H9 (cell line): Measurements from ENCODE around the gene TSPAN9. TPM values are rescaled to one million over a fixed set of nuclear protein-coding genes. Genes with fewer than 3 reads are reported as not detected.
A peak's percentile ranks its signal among the peaks of the same experiment; 100 is the strongest.

Experiments used
- DNase-seq: peaks from one replicate; pipeline ENCODE4 v3.0.0-alpha.2; 2017
- H2AFZ ChIP-seq: one replicate; pipeline ENCODE4 v1.6.1; 2013; ENCODE audit warnings: mild to moderate bottlenecking, low read length, control low read depth, moderate library complexity
- H2AK5ac ChIP-seq: 2 replicates; pipeline ENCODE4 v1.6.1; 2013; ENCODE audit warnings: low read length, control low read depth, mixed read lengths; ENCODE audit not compliant: insufficient read length
- H2BK120ac ChIP-seq: one replicate; pipeline ENCODE4 v1.6.1; 2013; ENCODE audit warnings: low read depth, mild to moderate bottlenecking, low read length, control low read depth, inconsistent platforms; ENCODE audit not compliant: poor library complexity, severe bottlenecking
- H2BK12ac ChIP-seq: 2 replicates; pipeline ENCODE4 v1.6.1; 2013; ENCODE audit warnings: low read length, control low read depth, mixed read lengths, low read depth; ENCODE audit not compliant: insufficient read length
- H2BK15ac ChIP-seq: 2 replicates; pipeline ENCODE4 v1.6.1; 2013; ENCODE audit warnings: low read depth, low read length, control low read depth
- H2BK20ac ChIP-seq: one replicate; pipeline ENCODE4 v1.6.1; 2013; ENCODE audit warnings: low read depth, mild to moderate bottlenecking, low read length, control low read depth, inconsistent platforms; ENCODE audit not compliant: poor library complexity, severe bottlenecking
- H2BK5ac ChIP-seq: 2 replicates; pipeline ENCODE4 v1.6.1; 2013; ENCODE audit warnings: low read length, control low read depth, mixed read lengths; ENCODE audit not compliant: insufficient read length
- H3K14ac ChIP-seq: 2 replicates; pipeline ENCODE4 v1.6.1; 2013; ENCODE audit warnings: low read length, control low read depth; ENCODE audit not compliant: insufficient read depth
- H3K18ac ChIP-seq: 2 replicates; pipeline ENCODE4 v1.6.1; 2013; ENCODE audit warnings: low read depth, mild to moderate bottlenecking, mixed read lengths, low read length, control low read depth; ENCODE audit not compliant: insufficient read length
- H3K23ac ChIP-seq: 2 replicates; pipeline ENCODE4 v1.6.1; 2013; ENCODE audit warnings: low read length, control low read depth, mixed read lengths, low read depth; ENCODE audit not compliant: insufficient read length
- H3K23me2 ChIP-seq: 2 replicates; pipeline ENCODE4 v1.6.1; 2013; ENCODE audit warnings: low read depth, mild to moderate bottlenecking, mixed read lengths, low read length, control low read depth; ENCODE audit not compliant: insufficient read length, poor library complexity, severe bottlenecking
- H3K27ac ChIP-seq: 2 replicates; pipeline ENCODE4 v1.5.1; 2013; ENCODE audit warnings: low read length, control low read depth, mixed read lengths, low read depth; ENCODE audit not compliant: insufficient read length
- H3K27me3 ChIP-seq: 2 replicates; pipeline ENCODE4 v1.6.1; 2013; ENCODE audit warnings: low read length, control low read depth, inconsistent platforms; ENCODE audit not compliant: insufficient read depth
- H3K4ac ChIP-seq: 2 replicates; pipeline ENCODE4 v1.6.1; 2013; ENCODE audit warnings: low read depth, mild to moderate bottlenecking, control low read depth, inconsistent platforms, low read length, moderate library complexity
- H3K4me1 ChIP-seq: 2 replicates; pipeline ENCODE4 v1.6.1; 2013; ENCODE audit warnings: low read length, control low read depth, inconsistent platforms; ENCODE audit not compliant: insufficient read depth
- H3K4me2 ChIP-seq: 2 replicates; pipeline ENCODE4 v1.6.1; 2013; ENCODE audit warnings: low read length, control low read depth, mixed read lengths; ENCODE audit not compliant: insufficient read length, insufficient read depth
- H3K56ac ChIP-seq: 2 replicates; pipeline ENCODE4 v1.6.1; 2013; ENCODE audit warnings: low read depth, mild to moderate bottlenecking, mixed read lengths, low read length, control low read depth; ENCODE audit not compliant: insufficient read length
- H3K79me1 ChIP-seq: 2 replicates; pipeline ENCODE4 v1.6.1; 2013; ENCODE audit warnings: low read depth, mild to moderate bottlenecking, moderate library complexity, low read length, control low read depth, inconsistent platforms; ENCODE audit not compliant: insufficient read depth, poor library complexity, severe bottlenecking
- H3K79me2 ChIP-seq: 2 replicates; pipeline ENCODE4 v1.6.1; 2013; ENCODE audit warnings: low read length, control low read depth, inconsistent platforms; ENCODE audit not compliant: insufficient read depth
- H3K9ac ChIP-seq: 2 replicates; pipeline ENCODE4 v1.6.1; 2013; ENCODE audit warnings: low read length, control low read depth, mixed read lengths; ENCODE audit not compliant: insufficient read length; ENCODE audit errors: extremely low read depth
- H3K9me3 ChIP-seq: one replicate; pipeline ENCODE4 v1.6.1; 2013; ENCODE audit warnings: low read depth, low read length, inconsistent platforms; ENCODE audit not compliant: control insufficient read depth
- H3T11ph ChIP-seq: one replicate; pipeline ENCODE4 v1.6.1; 2013; ENCODE audit warnings: mild to moderate bottlenecking, low read length, control low read depth, inconsistent platforms
- H4K20me1 ChIP-seq: one replicate; pipeline ENCODE4 v1.6.1; 2013; ENCODE audit not compliant: control insufficient read depth, insufficient read length, insufficient read depth
- H4K5ac ChIP-seq: 2 replicates; pipeline ENCODE4 v1.6.1; 2013; ENCODE audit warnings: low read depth, mild to moderate bottlenecking, mixed read lengths, low read length, control low read depth; ENCODE audit not compliant: insufficient read length
- H4K8ac ChIP-seq: replicated peaks from 2 replicates; pipeline ENCODE4 v1.6.1; 2013; ENCODE audit warnings: low read length, control low read depth, mixed read lengths, low read depth; ENCODE audit not compliant: insufficient read length
- H4K91ac ChIP-seq: 2 replicates; pipeline ENCODE4 v1.6.1; 2013; ENCODE audit warnings: low read depth, mild to moderate bottlenecking, moderate library complexity, mixed read lengths, low read length, control low read depth; ENCODE audit not compliant: insufficient read length
- H3K27ac Mint-ChIP-seq, 3 experiments: 2 replicates in 2 of 3; 3 replicates in 1 of 3; pipeline ENCODE4 v1.8.0; 2020 to 2021; ENCODE audit warnings: mixed read lengths in 3 of 3, mild to moderate bottlenecking in 1 of 3, moderate library complexity in 1 of 3
- H3K27me3 Mint-ChIP-seq: 2 replicates; pipeline ENCODE4 v1.8.0; 2021; ENCODE audit warnings: low read depth, mild to moderate bottlenecking, moderate library complexity, mixed read lengths
- H3K36me3 Mint-ChIP-seq, 3 experiments: 2 replicates in 2 of 3; 3 replicates in 1 of 3; pipeline ENCODE4 v1.8.0; 2020 to 2021; ENCODE audit warnings: low read depth in 3 of 3, mixed read lengths in 3 of 3; ENCODE audit not compliant: insufficient read depth in 1 of 3
- H3K4me1 Mint-ChIP-seq, 2 experiments: 2 replicates each; pipeline ENCODE4 v1.8.0; 2020; ENCODE audit warnings: mixed read lengths in 2 of 2
- H3K4me3 Mint-ChIP-seq, 2 experiments: 2 replicates in 1 of 2; 3 replicates in 1 of 2; pipeline ENCODE4 v1.8.0; 2020 to 2021; ENCODE audit warnings: mild to moderate bottlenecking in 2 of 2, mixed read lengths in 2 of 2, moderate library complexity in 1 of 2
- H3K9me3 Mint-ChIP-seq, 2 experiments: 2 replicates in 1 of 2; 3 replicates in 1 of 2; pipeline ENCODE4 v1.8.0; 2020; ENCODE audit warnings: mild to moderate bottlenecking in 2 of 2, mixed read lengths in 2 of 2, moderate library complexity in 1 of 2
- CTCF ChIP-seq: fragments of 200-600 bp; sonication (generic); conservative IDR thresholded peaks from 3 replicates; pipeline ENCODE4 v1.8.0; 2021; ENCODE audit warnings: antibody characterized with exemption, mild to moderate bottlenecking
- WGBS: extraction: QIAGEN DNeasy Blood & Tissue Kit; methylation state at CpG from one replicate; pipeline ENCODE4 v1.1.7; 2013; ENCODE audit warnings: missing lambda C conversion rate, low lambda C conversion rate, mixed read lengths; ENCODE audit not compliant: insufficient read length; ENCODE audit errors: extremely low coverage; 5-methylcytosine and 5-hydroxymethylcytosine counted together
- total RNA-seq: library from RNA; stranded (reverse); gene quantifications from 2 replicates; pipeline ENCODE4 v1.2.1, GENCODE V29; 2021

TSPAN9 gene
- total RNA-seq, 1 experiment from 2014 or later, result 19.0 TPM

DNA sequence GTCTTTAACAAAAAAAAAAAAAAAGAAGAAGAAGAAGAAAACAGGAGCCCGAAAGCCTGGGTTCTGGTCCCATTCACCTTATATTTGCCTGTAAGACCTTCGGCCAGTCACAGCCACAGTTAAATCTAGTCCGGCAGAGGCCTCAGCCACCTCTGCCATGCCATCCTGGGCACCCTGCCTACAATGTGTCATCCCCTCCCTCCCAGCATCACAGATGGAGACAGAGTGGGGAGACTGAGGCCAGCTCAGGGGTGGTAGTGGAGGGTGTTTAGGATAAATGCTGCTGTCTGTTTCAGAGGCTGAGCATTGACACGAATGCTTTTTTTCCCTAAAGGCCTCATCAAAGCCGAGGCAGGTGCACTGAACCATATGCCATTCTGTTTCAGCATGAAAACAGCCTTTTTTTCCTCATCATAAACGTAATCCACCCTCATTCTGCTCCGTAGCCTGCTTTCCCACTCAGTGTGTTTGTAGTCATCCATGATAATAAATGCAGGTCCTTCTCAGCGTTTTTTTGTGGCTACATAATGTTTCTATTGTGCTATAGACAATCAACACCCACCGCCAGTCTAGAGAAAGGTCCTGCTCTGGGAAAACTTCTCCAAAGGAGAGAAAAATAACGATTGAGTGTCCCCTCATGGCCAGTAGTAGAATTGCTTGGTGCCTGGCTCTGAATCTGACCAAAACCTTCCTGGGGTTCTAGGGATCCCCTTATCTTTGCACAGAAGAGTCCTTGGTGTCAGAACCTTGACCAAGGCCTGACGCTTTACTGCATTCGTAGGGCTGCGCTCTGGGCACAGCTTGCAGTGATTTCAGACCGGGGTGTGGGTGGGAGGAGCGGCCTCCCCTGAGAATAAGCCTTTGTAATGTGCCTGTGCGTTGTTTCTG, 41.1 kb upstream of the TSPAN9 start:
- Histone ChIP-seq H3K9me3 (no peaks in the 10 kb centered on the region), H3K4me1 (no peaks in the 10 kb centered on the region), H3K23ac (no peak overlapping the region), H4K20me1 (no peaks in the 10 kb centered on the region), H3K79me1 (no peaks in the 10 kb centered on the region), H2BK20ac (no peak overlapping the region), H3K79me2 (no peaks in the 10 kb centered on the region), H3K4me2 (no peak overlapping the region), H3K27me3 (no peaks in the 10 kb centered on the region), H2BK5ac (no peak overlapping the region), H2BK12ac (no peak overlapping the region), H2AK5ac (no peak overlapping the region), H2AFZ (no peak overlapping the region), H3K18ac (no peak overlapping the region), H3K27ac (no peak overlapping the region), H2BK15ac (no peak overlapping the region), H4K8ac (no peak overlapping the region), H3T11ph (no peak overlapping the region), H3K9ac (no peak overlapping the region), H4K91ac (no peak overlapping the region), H4K5ac (no peak overlapping the region), H3K23me2 (no peaks in the 10 kb centered on the region), H2BK120ac (no peak overlapping the region), H3K14ac (no peak overlapping the region; the same call in 1 of the 2 replicates), H3K4ac (no peak overlapping the region), H3K56ac (no peak overlapping the region)
- TF ChIP-seq CTCF, result peak; percentile 58
- peaks cover 1% of the 10 kb centered on the region; the same call in 1 of the 2 replicates for H3K27me3 Mint-ChIP-seq
- no CpG with 5 or more reads among the region's 16 CpGs for WGBS
- H3K4me1 Mint-ChIP-seq, result peaks cover 12 to 21% of the 10 kb centered on the region in 2 experiments
- H3K36me3 Mint-ChIP-seq, result peaks cover 11 to 68% (median 34%) of the 10 kb centered on the region in 3 experiments
- no peak overlapping the region for H3K4me3 Mint-ChIP-seq
- peak overlapping the region; percentile 12 to 81 (median 33); a peak in 3 of 7 replicates for H3K27ac Mint-ChIP-seq
- H3K9me3 Mint-ChIP-seq, result no peaks in the 10 kb centered on the region
- DNase-seq, result no peak
